Astrocyte (in vitro differentiated cells and primary cell): ENCODE measurements around the gene MYO9A. TPM values are rescaled to one million over a fixed set of nuclear protein-coding genes. Genes with fewer than 3 reads are reported as not detected.
A peak's percentile ranks its signal among the peaks of the same experiment; 100 is the strongest.

Experiments used
- DNase-seq: peaks from one replicate; pipeline ENCODE4 v3.0.0-alpha.2; 2010; ENCODE audit warnings: low read depth
- FAIRE-seq: peaks from 2 replicates; lab custom pipeline; 2011; peaks lifted over from hg19 to GRCh38; lab: Jason Lieb, UNC
- H2AFZ ChIP-seq: 2 replicates; pipeline ENCODE4 v1.6.0; 2012; ENCODE audit warnings: low read depth, low read length, inconsistent platforms
- H3K27ac ChIP-seq: 2 replicates; pipeline ENCODE4 v1.5.1; 2011; ENCODE audit warnings: low read depth, low read length, inconsistent platforms
- H3K27me3 ChIP-seq: 2 replicates; pipeline ENCODE4 v1.6.0; 2011; ENCODE audit warnings: low read length, inconsistent platforms; ENCODE audit not compliant: insufficient read depth
- H3K36me3 ChIP-seq: 2 replicates; pipeline ENCODE4 v1.5.1; 2011; ENCODE audit warnings: low read length, inconsistent platforms; ENCODE audit not compliant: insufficient read depth
- H3K4me1 ChIP-seq: 2 replicates; pipeline ENCODE4 v1.5.1; 2011; ENCODE audit warnings: low read length, inconsistent platforms; ENCODE audit not compliant: insufficient read depth
- H3K4me2 ChIP-seq: 2 replicates; pipeline ENCODE4 v1.6.0; 2012; ENCODE audit warnings: low read length, inconsistent platforms
- H3K4me3 ChIP-seq: 2 replicates; pipeline ENCODE4 v1.5.1; 2011; ENCODE audit warnings: low read depth, mild to moderate bottlenecking, low read length, inconsistent platforms; ENCODE audit not compliant: insufficient read depth
- H3K79me2 ChIP-seq: 2 replicates; pipeline ENCODE4 v1.6.0; 2012; ENCODE audit warnings: mild to moderate bottlenecking, low read length, inconsistent platforms; ENCODE audit not compliant: insufficient read depth
- H3K9ac ChIP-seq: 2 replicates; pipeline ENCODE4 v1.6.0; 2012; ENCODE audit warnings: mild to moderate bottlenecking, low read length, inconsistent platforms
- H3K9me3 ChIP-seq: 2 replicates; pipeline ENCODE4 v1.5.1; 2012; ENCODE audit warnings: low read depth, mild to moderate bottlenecking, low read length, inconsistent platforms; ENCODE audit not compliant: insufficient read depth
- H4K20me1 ChIP-seq: 2 replicates; pipeline ENCODE4 v1.6.0; 2012; ENCODE audit warnings: low read length, inconsistent platforms; ENCODE audit not compliant: insufficient read depth
- H3K27ac Mint-ChIP-seq: one replicate; pipeline ENCODE4 v1.8.0; 2021; ENCODE audit warnings: mild to moderate bottlenecking, mixed read lengths; ENCODE audit not compliant: unreplicated experiment
- H3K27me3 Mint-ChIP-seq: one replicate; pipeline ENCODE4 v1.8.0; 2021; ENCODE audit warnings: low read depth, mixed read lengths; ENCODE audit not compliant: unreplicated experiment
- H3K36me3 Mint-ChIP-seq: one replicate; pipeline ENCODE4 v1.8.0; 2021; ENCODE audit warnings: low read depth, mixed read lengths; ENCODE audit not compliant: unreplicated experiment
- H3K4me1 Mint-ChIP-seq: one replicate; pipeline ENCODE4 v1.8.0; 2021; ENCODE audit warnings: low read depth, mixed read lengths; ENCODE audit not compliant: unreplicated experiment
- H3K4me3 Mint-ChIP-seq: one replicate; pipeline ENCODE4 v1.8.0; 2021; ENCODE audit warnings: mild to moderate bottlenecking, moderate library complexity, mixed read lengths; ENCODE audit not compliant: unreplicated experiment
- H3K9me3 Mint-ChIP-seq: one replicate; pipeline ENCODE4 v1.8.0; 2021; ENCODE audit warnings: mild to moderate bottlenecking, mixed read lengths; ENCODE audit not compliant: unreplicated experiment
- EZH2 ChIP-seq: IDR thresholded peaks from 2 replicates; pipeline ENCODE4 v1.6.1; 2012; ENCODE audit warnings: mild to moderate bottlenecking, low read length, inconsistent platforms; ENCODE audit not compliant: insufficient read depth
- total RNA-seq: library from RNA; stranded (reverse); gene quantifications from 2 replicates; pipeline ENCODE4 v1.2.1, GENCODE V29; 2021
- TF ChIP-seq, protein P1 (sequence below): IDR thresholded peaks from 2 replicates; pipeline ENCODE4 v1.5.1; 2011; ENCODE audit warnings: low read depth, mild to moderate bottlenecking, inconsistent platforms, low read length, moderate library complexity; ENCODE audit not compliant: insufficient read depth

The MYO9A gene
- total RNA-seq, 1 donor from 2014 or later, result 26.4 TPM

DNA sequence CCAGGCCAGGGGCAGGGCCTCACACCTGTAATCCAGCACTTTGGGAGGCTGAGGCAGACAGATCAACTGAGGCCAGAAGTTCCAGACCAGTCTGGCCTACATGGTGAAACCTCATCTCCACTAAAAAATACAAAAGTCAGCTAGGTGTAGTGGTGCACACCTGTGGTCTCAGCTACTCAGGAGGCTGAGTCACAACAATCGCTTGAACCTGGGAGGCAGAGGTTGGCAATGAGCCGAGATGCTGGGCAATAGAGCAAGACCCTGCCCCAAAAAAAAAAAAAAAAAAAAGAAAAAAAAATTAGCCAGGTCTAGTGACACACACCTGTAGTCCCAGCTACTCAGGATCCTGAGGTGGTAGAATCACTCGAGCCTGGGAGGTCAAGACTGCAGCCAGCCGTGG, 18.8 kb downstream of the MYO9A start:
- Histone ChIP-seq H3K4me2 (no peak overlapping the region), H3K4me3 (no peak overlapping the region), H3K4me1 (no peaks in the 10 kb centered on the region), H2AFZ (no peak overlapping the region), H3K9ac (no peak overlapping the region), H3K79me2 (peaks cover 19% of the 10 kb centered on the region), H3K27ac (no peak overlapping the region), H3K9me3 (no peaks in the 10 kb centered on the region), H3K36me3 (no peaks in the 10 kb centered on the region), H3K27me3 (no peaks in the 10 kb centered on the region), H4K20me1 (peaks cover 34% of the 10 kb centered on the region)
- TF ChIP-seq, protein P1, sequence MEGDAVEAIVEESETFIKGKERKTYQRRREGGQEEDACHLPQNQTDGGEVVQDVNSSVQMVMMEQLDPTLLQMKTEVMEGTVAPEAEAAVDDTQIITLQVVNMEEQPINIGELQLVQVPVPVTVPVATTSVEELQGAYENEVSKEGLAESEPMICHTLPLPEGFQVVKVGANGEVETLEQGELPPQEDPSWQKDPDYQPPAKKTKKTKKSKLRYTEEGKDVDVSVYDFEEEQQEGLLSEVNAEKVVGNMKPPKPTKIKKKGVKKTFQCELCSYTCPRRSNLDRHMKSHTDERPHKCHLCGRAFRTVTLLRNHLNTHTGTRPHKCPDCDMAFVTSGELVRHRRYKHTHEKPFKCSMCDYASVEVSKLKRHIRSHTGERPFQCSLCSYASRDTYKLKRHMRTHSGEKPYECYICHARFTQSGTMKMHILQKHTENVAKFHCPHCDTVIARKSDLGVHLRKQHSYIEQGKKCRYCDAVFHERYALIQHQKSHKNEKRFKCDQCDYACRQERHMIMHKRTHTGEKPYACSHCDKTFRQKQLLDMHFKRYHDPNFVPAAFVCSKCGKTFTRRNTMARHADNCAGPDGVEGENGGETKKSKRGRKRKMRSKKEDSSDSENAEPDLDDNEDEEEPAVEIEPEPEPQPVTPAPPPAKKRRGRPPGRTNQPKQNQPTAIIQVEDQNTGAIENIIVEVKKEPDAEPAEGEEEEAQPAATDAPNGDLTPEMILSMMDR, result no peak
- TF ChIP-seq EZH2, result no peak
- Mint-ChIP-seq H3K9me3 (peaks cover 2% of the 10 kb centered on the region), H3K27ac (no peak overlapping the region), H3K36me3 (peaks cover 11% of the 10 kb centered on the region), H3K4me3 (no peak overlapping the region), H3K27me3 (no peaks in the 10 kb centered on the region), H3K4me1 (peaks cover 7% of the 10 kb centered on the region)
- DNase-seq (no peak), FAIRE-seq (no peak)

DNA sequence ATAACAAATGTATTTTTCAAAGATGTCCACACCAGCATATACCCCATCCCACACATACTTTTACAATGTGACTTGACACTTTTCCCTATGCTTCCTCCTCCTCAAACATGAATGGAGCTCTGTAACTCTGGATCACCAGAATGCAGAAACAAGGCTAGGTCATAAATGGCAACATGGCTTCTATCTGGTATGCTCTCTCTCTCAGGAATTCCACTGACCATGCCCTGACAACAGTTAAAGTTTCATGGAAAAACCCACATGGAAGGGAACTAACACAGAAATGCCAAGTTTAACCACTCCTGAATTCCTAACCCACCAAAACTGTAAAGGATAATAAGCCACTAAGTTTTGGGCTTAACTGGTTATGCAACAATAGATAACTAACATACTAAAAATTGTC, 19.9 kb downstream of the MYO9A start:
- no peak overlapping the region for H3K4me2 ChIP-seq
- H3K36me3 ChIP-seq, result no peaks in the 10 kb centered on the region
- H3K9ac ChIP-seq, result no peak overlapping the region
- H3K4me3 ChIP-seq, result no peak overlapping the region
- peaks cover 2% of the 10 kb centered on the region for H3K9me3 Mint-ChIP-seq
- peak; percentile 39 for DNase-seq
- peaks cover 6% of the 10 kb centered on the region for H3K4me1 Mint-ChIP-seq
- TF ChIP-seq, protein P1, result no peak
- TF ChIP-seq EZH2, result no peak
- H3K79me2 ChIP-seq, result peaks cover 18% of the 10 kb centered on the region
- H3K4me1 ChIP-seq, result no peaks in the 10 kb centered on the region
- H2AFZ ChIP-seq, result no peak overlapping the region
- H3K27ac Mint-ChIP-seq, result peak overlapping the region; percentile 10
- H3K36me3 Mint-ChIP-seq, result peaks cover 13% of the 10 kb centered on the region
- H4K20me1 ChIP-seq, result peaks cover 23% of the 10 kb centered on the region
- H3K27ac ChIP-seq, result no peak overlapping the region
- no peaks in the 10 kb centered on the region for H3K9me3 ChIP-seq
- H3K27me3 ChIP-seq, result no peaks in the 10 kb centered on the region
- no peaks in the 10 kb centered on the region for H3K27me3 Mint-ChIP-seq
- FAIRE-seq, result no peak
- no peak overlapping the region for H3K4me3 Mint-ChIP-seq

DNA sequence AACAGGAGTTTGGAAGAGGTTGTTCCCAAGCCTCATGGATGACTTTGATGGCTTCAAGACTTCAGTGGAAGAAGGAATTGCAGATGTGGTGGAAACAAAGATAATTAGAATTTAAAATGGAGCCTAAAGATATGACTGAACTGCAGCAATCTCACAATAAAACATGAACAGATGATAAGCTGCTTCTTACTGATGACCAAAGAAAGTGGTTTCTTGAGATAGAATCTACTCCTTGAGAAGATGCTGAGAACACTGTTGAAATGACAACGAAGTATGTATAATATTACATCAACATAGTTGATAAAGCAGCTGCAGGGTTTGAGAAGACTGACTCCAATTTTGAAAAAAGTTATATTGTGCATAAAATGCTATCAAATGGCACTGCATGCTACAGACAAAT, 21.2 kb downstream of the MYO9A start:
- Histone ChIP-seq H4K20me1 (peaks cover 29% of the 10 kb centered on the region), H3K27ac (no peak overlapping the region), H3K9me3 (no peaks in the 10 kb centered on the region), H3K79me2 (peaks cover 30% of the 10 kb centered on the region), H3K9ac (no peak overlapping the region), H3K4me3 (no peak overlapping the region), H3K36me3 (no peaks in the 10 kb centered on the region), H3K27me3 (no peaks in the 10 kb centered on the region), H3K4me2 (no peak overlapping the region), H2AFZ (no peak overlapping the region), H3K4me1 (no peaks in the 10 kb centered on the region)
- FAIRE-seq (no peak), DNase-seq (no peak)
- Mint-ChIP-seq H3K9me3 (peaks cover 2% of the 10 kb centered on the region), H3K4me1 (peaks cover 5% of the 10 kb centered on the region), H3K27me3 (no peaks in the 10 kb centered on the region), H3K27ac (no peak overlapping the region), H3K36me3 (peaks cover 13% of the 10 kb centered on the region), H3K4me3 (no peak overlapping the region)
- TF ChIP-seq EZH2, result no peak
- TF ChIP-seq, protein P1, result no peak
